DOHH2 (cell line): ENCODE measurements around the gene VSIG4.

Experiments
- H3F3A ChIP-seq: fragments of 200-600 bp; sonication (generic), shearing (Covaris generic); 2 replicates; pipeline ENCODE4 v1.6.0; 2016; ENCODE audit warnings: antibody characterized with exemption, mild to moderate bottlenecking; ENCODE audit not compliant: control insufficient read depth, insufficient read depth
- H3K27ac ChIP-seq: fragments of 200-600 bp; sonication (generic); 2 replicates; pipeline ENCODE4 v1.5.1; 2014; ENCODE audit warnings: low read depth, mild to moderate bottlenecking, low read length, moderate library complexity
- H3K27me3 ChIP-seq: fragments of 200-600 bp; sonication (generic); 2 replicates; pipeline ENCODE4 v1.6.1; 2014; ENCODE audit warnings: mild to moderate bottlenecking, low read length, mixed read lengths; ENCODE audit not compliant: control insufficient read depth
- H3K36me3 ChIP-seq: fragments of 200-600 bp; sonication (generic); 2 replicates; pipeline ENCODE4 v1.6.1; 2014; ENCODE audit warnings: mild to moderate bottlenecking, low read length, moderate library complexity, mixed read lengths; ENCODE audit not compliant: control insufficient read depth
- H3K4me1 ChIP-seq: fragments of 200-600 bp; sonication (generic); 2 replicates; pipeline ENCODE4 v1.6.1; 2014; ENCODE audit warnings: mild to moderate bottlenecking, low read length, mixed read lengths; ENCODE audit not compliant: control insufficient read depth
- H3K4me2 ChIP-seq: fragments of 200-600 bp; sonication (generic); 2 replicates; pipeline ENCODE4 v1.6.0; 2014; ENCODE audit warnings: mild to moderate bottlenecking, low read length, moderate library complexity
- H3K4me3 ChIP-seq: fragments of 200-600 bp; sonication (generic); 2 replicates; pipeline ENCODE4 v1.5.1; 2014; ENCODE audit warnings: mild to moderate bottlenecking, low read length, mixed read lengths
- H3K79me2 ChIP-seq: fragments of 200-600 bp; sonication (generic); 2 replicates; pipeline ENCODE4 v1.6.1; 2014; ENCODE audit warnings: mild to moderate bottlenecking, low read length, mixed read lengths; ENCODE audit not compliant: control insufficient read depth
- H3K9me2 ChIP-seq: fragments of 200-600 bp; sonication (generic); replicated peaks from 2 replicates; pipeline ENCODE4 v1.6.1; 2014; ENCODE audit warnings: mild to moderate bottlenecking, low read length, mixed read lengths; ENCODE audit not compliant: control insufficient read depth
- H3K9me3 ChIP-seq: fragments of 200-600 bp; sonication (generic); 2 replicates; pipeline ENCODE4 v1.6.1; 2014; ENCODE audit warnings: antibody characterized with exemption, low read length, mixed read lengths; ENCODE audit not compliant: control insufficient read depth, insufficient read depth
- H4K20me1 ChIP-seq: fragments of 200-600 bp; sonication (generic); 2 replicates; pipeline ENCODE4 v1.6.0; 2014; ENCODE audit warnings: low read depth, mild to moderate bottlenecking, antibody characterized with exemption, low read length, moderate library complexity; ENCODE audit not compliant: control insufficient read depth, insufficient read depth
- CTCF ChIP-seq: fragments of 200-600 bp; sonication (generic); IDR thresholded peaks from one replicate; pipeline ENCODE4 v1.5.1; 2014; ENCODE audit warnings: antibody characterized with exemption, mild to moderate bottlenecking, low read depth, low read length; ENCODE audit not compliant: poor library complexity, severe bottlenecking
- EZH2phosphoT487 ChIP-seq: fragments of 200-600 bp; sonication (generic); IDR thresholded peaks from 2 replicates; pipeline ENCODE4 v1.6.1; 2017; ENCODE audit warnings: borderline replicate concordance, mild to moderate bottlenecking, antibody characterized with exemption, low read length, moderate library complexity, mixed read lengths

The VSIG4 gene

GRCh38 chrX:66016905-66017658, 22.8 kb downstream of the VSIG4 start:
- H3K4me1 ChIP-seq, result peaks cover 74% of the 10 kb centered on the region
- no peaks in the 10 kb centered on the region; the same call in 1 of the 2 replicates for H3K36me3 ChIP-seq
- no peak overlapping the region for H3K27ac ChIP-seq
- no peak overlapping the region for H3K4me2 ChIP-seq
- no peaks in the 10 kb centered on the region for H3K9me2 ChIP-seq
- no peaks in the 10 kb centered on the region for H3K9me3 ChIP-seq
- H3F3A ChIP-seq, result peaks cover 13% of the 10 kb centered on the region
- H4K20me1 ChIP-seq, result no peaks in the 10 kb centered on the region
- no peaks in the 10 kb centered on the region for H3K79me2 ChIP-seq
- TF ChIP-seq CTCF (no peak), EZH2phosphoT487 (no peak)
- H3K27me3 ChIP-seq, result no peaks in the 10 kb centered on the region
- 0 out of 2 replicates have a peak overlapping the region, but pooled peaks have one; percentile 2 for H3K4me3 ChIP-seq

GRCh38 chrX:66015900-66016689, 23.8 kb downstream of the VSIG4 start:
- TF ChIP-seq EZH2phosphoT487, result no peak
- no peak for TF ChIP-seq CTCF
- Histone ChIP-seq H3K27me3 (no peaks in the 10 kb centered on the region), H3K4me1 (peaks cover 80% of the 10 kb centered on the region), H4K20me1 (no peaks in the 10 kb centered on the region), H3K27ac (peak overlapping the region; percentile 88), H3K4me2 (peak overlapping the region; percentile 86), H3K79me2 (no peaks in the 10 kb centered on the region), H3K9me2 (no peaks in the 10 kb centered on the region), H3K9me3 (no peaks in the 10 kb centered on the region), H3K4me3 (peak overlapping the region; percentile 67), H3K36me3 (no peaks in the 10 kb centered on the region; the same call in 1 of the 2 replicates), H3F3A (peaks cover 18% of the 10 kb centered on the region)

- H4K20me1 ChIP-seq, result no peaks in the 10 kb centered on the region
- no peaks in the 10 kb centered on the region for H3K79me2 ChIP-seq
- no peaks in the 10 kb centered on the region for H3K9me2 ChIP-seq
- H3K27ac ChIP-seq, result peak overlapping the region; percentile 88
- peaks cover 80% of the 10 kb centered on the region for H3K4me1 ChIP-seq
- TF ChIP-seq EZH2phosphoT487 (no peak), CTCF (no peak)
- no peaks in the 10 kb centered on the region; the same call in 1 of the 2 replicates for H3K36me3 ChIP-seq
- H3K4me2 ChIP-seq, result peak overlapping the region; percentile 86
- H3K4me3 ChIP-seq, result peak overlapping the region; percentile 67
- H3F3A ChIP-seq, result peaks cover 18% of the 10 kb centered on the region
- no peaks in the 10 kb centered on the region for H3K27me3 ChIP-seq
- H3K9me3 ChIP-seq, result no peaks in the 10 kb centered on the region
Measured at GRCh38 chrX:66015152-66015831, 24.6 kb downstream of the VSIG4 start.
